AG10803 (cell line): Measurements from ENCODE around the gene CFAP99.

Experiments
- DNase-seq: peaks from one replicate; pipeline ENCODE4 v3.0.0; 2010; ENCODE audit warnings: low read depth
- H3K4me3 ChIP-seq: 2 replicates; pipeline ENCODE4 v1.5.1; 2011; ENCODE audit warnings: mild to moderate bottlenecking, low read length, control low read depth
- CTCF ChIP-seq: conservative IDR thresholded peaks from 2 replicates; pipeline ENCODE4 v1.5.1; 2011; ENCODE audit warnings: mild to moderate bottlenecking, low read length, control low read depth, inconsistent platforms

Gene CFAP99

DNA sequence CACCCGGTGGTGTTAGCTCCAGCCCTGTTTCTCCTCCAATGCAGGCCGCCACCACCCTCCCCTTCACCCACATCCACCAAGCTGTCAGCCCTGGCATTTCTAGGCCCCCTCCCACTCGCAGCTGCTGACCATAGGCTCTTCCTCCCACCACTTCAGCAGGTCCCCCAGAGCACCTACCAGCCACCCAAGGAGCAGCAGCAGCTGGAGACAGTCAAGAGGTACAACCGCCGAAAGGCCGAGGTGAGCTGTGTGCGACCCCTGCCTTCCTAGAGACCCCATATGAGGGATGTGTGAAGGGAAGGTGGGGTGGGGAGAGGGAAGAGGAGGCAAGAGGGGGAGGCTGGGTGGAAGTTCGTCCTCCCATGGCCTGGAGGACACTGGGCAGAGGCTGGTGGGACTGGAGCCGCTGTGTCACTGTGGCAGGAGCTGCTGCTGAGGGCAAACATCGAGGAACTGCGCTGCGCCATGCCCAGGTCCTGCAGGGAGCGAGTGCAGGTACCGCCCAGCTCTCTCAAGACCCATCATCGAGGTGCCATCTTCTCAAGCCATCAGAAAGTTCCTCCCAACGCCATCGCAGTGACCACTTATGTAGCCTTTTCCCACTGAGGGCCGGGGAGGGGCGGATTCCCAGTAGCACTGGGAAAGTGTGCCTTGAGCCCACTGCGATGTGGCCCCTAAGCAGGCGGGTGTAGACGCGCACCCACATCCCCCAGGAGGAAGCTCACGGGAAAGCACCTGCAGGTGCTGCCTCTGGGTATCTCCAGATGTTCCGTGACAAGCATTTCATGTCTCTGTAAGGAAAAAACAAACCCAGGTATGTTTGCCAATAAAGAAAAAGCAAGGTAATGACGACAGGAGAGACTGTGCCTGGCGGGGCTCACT is 31.0 kb downstream of the CFAP99 start:
- no peak for DNase-seq
- no peak overlapping the region for H3K4me3 ChIP-seq
- no peak for TF ChIP-seq CTCF

DNA sequence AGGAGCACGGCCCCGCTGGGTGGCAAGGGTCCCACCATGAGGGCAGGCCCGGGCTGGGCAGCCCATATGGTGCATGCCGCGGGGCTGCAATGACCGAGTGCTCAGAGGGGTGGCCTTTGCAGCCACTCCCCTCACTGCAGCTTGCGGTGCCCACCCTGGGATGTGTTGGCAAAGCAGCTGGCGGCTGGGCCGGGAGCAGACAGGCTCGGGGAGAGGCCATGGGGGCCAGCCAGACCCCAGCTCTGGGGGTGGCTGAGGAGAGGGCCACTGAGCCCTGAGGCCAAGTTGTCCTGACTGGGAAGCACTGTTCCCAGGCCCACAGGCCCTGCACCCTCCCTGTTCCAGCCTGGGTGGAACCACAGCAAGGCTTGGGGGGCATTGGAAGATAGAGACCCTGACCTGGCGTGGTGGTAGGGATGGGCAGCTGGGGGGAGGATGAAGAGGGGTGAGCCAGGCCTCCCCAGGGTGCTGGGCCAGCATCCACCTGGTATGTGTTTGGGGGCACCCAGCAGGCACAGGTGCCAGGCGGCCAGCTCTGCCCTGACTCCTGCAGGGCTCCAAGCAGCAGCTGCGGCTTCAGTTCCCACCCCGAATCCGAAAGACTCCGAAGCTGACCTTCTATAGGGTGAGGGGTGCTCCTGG is 31.8 kb downstream of the CFAP99 start:
- no peak for DNase-seq
- no peak overlapping the region for H3K4me3 ChIP-seq
- TF ChIP-seq CTCF, result no peak

DNA sequence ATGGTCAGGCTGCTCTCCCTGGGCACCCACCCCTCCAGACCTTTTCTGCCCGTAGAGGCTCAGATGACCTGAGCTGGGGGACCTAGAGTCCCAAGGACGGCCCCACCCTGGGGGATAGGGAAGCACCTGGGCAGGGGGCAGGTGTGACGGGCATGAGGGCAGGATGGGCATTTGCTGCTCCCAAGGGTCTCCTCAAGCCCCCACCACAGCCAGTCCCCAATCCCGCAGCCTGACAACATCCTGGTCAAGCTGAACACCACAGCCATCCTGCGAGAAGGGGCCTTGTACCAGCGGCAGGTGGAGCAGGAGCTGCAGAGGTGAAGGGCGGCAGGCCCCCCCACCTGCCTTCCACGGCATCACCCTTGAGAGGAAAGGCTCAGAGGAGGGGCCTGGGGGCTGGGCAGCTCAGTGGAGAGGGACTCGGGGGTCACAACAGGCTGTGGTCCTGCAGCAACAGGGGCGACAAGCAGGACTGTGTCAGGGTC is 32.3 kb downstream of the CFAP99 start:
- no peak for TF ChIP-seq CTCF
- DNase-seq, result no peak
- no peak overlapping the region for H3K4me3 ChIP-seq

DNA sequence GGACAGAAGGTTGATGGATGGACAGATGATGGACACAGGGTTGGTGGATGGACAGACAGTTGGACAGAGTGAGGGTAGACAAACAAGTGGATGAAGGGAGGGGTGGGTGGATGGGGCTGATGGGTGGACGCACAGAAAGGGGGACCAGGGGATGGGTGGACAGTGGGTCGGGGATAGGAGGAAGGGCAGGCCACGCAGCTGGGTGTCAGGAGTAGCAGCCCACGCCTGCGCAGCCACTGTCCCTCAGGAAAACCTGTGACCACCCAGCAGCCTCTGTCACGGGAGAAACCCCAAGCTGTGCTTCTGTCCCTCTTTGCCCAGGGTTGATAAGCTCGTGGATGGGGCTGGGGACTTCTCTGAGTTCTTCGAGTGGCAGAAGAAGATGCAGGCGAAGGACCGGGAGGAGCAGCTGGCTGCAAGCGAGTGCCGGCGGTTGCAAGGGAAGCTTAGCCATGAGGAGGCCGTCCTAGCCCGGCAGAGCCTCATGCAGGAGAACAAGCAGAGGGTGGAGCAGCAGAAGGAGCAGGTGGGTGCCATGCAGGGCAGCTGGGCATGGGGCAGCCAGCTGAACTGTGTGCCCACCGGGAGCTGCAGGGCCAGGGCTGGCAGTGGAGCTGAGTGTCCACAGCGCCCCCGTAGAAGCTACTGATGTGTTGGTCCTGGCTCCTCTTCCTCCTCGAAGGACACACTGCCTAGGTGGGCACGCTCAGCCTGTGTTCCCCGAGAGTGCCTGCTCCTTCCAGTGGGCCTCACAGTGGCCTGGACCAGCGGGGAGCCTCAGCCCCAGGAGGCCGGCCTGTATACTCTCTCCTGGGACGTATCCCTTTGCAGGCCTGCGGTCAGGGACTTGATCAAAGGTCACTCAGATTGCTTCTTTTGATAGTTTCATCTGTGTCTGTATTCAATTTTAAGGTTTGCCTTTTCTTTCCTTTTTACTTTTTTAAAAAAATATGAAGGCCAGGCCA is 33.3 kb downstream of the CFAP99 start:
- no peak overlapping the region for H3K4me3 ChIP-seq
- TF ChIP-seq CTCF, result no peak
- no peak for DNase-seq

DNA sequence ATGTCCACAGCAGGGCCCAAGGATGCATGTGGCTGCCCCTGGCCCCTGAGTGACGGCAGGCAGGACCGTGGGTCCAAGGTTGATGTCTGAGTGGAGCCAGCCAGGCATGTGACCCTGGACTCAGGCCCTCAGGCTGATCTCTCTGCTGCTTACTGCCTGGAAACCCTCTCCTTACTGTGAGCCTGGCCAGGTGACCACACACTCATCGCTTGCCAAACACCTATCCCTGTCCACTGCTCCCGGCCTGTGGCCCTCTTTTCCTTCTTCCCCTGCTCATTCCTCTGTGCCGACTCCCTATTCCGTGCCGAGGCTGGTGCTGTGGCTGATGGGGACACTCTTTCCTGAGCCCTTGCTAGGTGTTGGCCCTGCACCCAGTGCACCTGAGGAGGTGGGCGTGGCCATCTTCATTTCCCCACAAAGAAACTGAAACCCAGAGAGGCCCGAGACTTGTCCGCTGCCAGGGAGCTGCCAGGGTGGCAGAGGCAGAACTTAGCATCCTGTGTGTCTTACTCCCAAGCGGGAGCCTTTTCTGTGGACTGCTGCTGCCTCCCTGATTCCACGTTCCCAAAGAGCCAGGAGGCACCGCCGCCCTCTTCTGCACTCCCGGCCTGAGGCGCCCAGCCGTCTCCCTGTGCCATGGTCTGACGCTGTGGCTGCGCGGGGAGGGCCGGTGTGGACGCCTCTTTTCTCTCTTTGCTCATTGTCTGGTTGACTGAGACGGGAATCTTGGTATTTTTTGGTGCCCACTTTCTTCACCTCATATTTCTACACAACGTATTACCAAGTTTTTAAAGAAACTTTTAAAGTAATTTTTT is 38.9 kb downstream of the CFAP99 start:
- TF ChIP-seq CTCF, result no peak
- no peak overlapping the region for H3K4me3 ChIP-seq
- no peak for DNase-seq
